Astrocyte (in vitro differentiated cells and primary cell): ENCODE results near the gene NTM. TPM values are rescaled to one million over a fixed set of nuclear protein-coding genes. Genes with fewer than 3 reads are reported as not detected.

Source experiments
- DNase-seq: peaks from one replicate; pipeline ENCODE4 v3.0.0-alpha.2; 2010; ENCODE audit warnings: low read depth
- FAIRE-seq: peaks from 2 replicates; lab custom pipeline; 2011; peaks lifted over from hg19 to GRCh38; lab: Jason Lieb, UNC
- H2AFZ ChIP-seq: 2 replicates; pipeline ENCODE4 v1.6.0; 2012; ENCODE audit warnings: low read depth, low read length, inconsistent platforms
- H3K27ac ChIP-seq: 2 replicates; pipeline ENCODE4 v1.5.1; 2011; ENCODE audit warnings: low read depth, low read length, inconsistent platforms
- H3K27me3 ChIP-seq: 2 replicates; pipeline ENCODE4 v1.6.0; 2011; ENCODE audit warnings: low read length, inconsistent platforms; ENCODE audit not compliant: insufficient read depth
- H3K36me3 ChIP-seq: 2 replicates; pipeline ENCODE4 v1.5.1; 2011; ENCODE audit warnings: low read length, inconsistent platforms; ENCODE audit not compliant: insufficient read depth
- H3K4me1 ChIP-seq: 2 replicates; pipeline ENCODE4 v1.5.1; 2011; ENCODE audit warnings: low read length, inconsistent platforms; ENCODE audit not compliant: insufficient read depth
- H3K4me2 ChIP-seq: 2 replicates; pipeline ENCODE4 v1.6.0; 2012; ENCODE audit warnings: low read length, inconsistent platforms
- H3K4me3 ChIP-seq: 2 replicates; pipeline ENCODE4 v1.5.1; 2011; ENCODE audit warnings: low read depth, mild to moderate bottlenecking, low read length, inconsistent platforms; ENCODE audit not compliant: insufficient read depth
- H3K79me2 ChIP-seq: 2 replicates; pipeline ENCODE4 v1.6.0; 2012; ENCODE audit warnings: mild to moderate bottlenecking, low read length, inconsistent platforms; ENCODE audit not compliant: insufficient read depth
- H3K9ac ChIP-seq: 2 replicates; pipeline ENCODE4 v1.6.0; 2012; ENCODE audit warnings: mild to moderate bottlenecking, low read length, inconsistent platforms
- H3K9me3 ChIP-seq: 2 replicates; pipeline ENCODE4 v1.5.1; 2012; ENCODE audit warnings: low read depth, mild to moderate bottlenecking, low read length, inconsistent platforms; ENCODE audit not compliant: insufficient read depth
- H4K20me1 ChIP-seq: 2 replicates; pipeline ENCODE4 v1.6.0; 2012; ENCODE audit warnings: low read length, inconsistent platforms; ENCODE audit not compliant: insufficient read depth
- H3K27ac Mint-ChIP-seq: one replicate; pipeline ENCODE4 v1.8.0; 2021; ENCODE audit warnings: mild to moderate bottlenecking, mixed read lengths; ENCODE audit not compliant: unreplicated experiment
- H3K27me3 Mint-ChIP-seq: one replicate; pipeline ENCODE4 v1.8.0; 2021; ENCODE audit warnings: low read depth, mixed read lengths; ENCODE audit not compliant: unreplicated experiment
- H3K36me3 Mint-ChIP-seq: one replicate; pipeline ENCODE4 v1.8.0; 2021; ENCODE audit warnings: low read depth, mixed read lengths; ENCODE audit not compliant: unreplicated experiment
- H3K4me1 Mint-ChIP-seq: one replicate; pipeline ENCODE4 v1.8.0; 2021; ENCODE audit warnings: low read depth, mixed read lengths; ENCODE audit not compliant: unreplicated experiment
- H3K4me3 Mint-ChIP-seq: one replicate; pipeline ENCODE4 v1.8.0; 2021; ENCODE audit warnings: mild to moderate bottlenecking, moderate library complexity, mixed read lengths; ENCODE audit not compliant: unreplicated experiment
- H3K9me3 Mint-ChIP-seq: one replicate; pipeline ENCODE4 v1.8.0; 2021; ENCODE audit warnings: mild to moderate bottlenecking, mixed read lengths; ENCODE audit not compliant: unreplicated experiment
- EZH2 ChIP-seq: IDR thresholded peaks from 2 replicates; pipeline ENCODE4 v1.6.1; 2012; ENCODE audit warnings: mild to moderate bottlenecking, low read length, inconsistent platforms; ENCODE audit not compliant: insufficient read depth
- total RNA-seq: library from RNA; stranded (reverse); gene quantifications from 2 replicates; pipeline ENCODE4 v1.2.1, GENCODE V29; 2021
- TF ChIP-seq, protein P1 (sequence below): IDR thresholded peaks from 2 replicates; pipeline ENCODE4 v1.5.1; 2011; ENCODE audit warnings: low read depth, mild to moderate bottlenecking, inconsistent platforms, low read length, moderate library complexity; ENCODE audit not compliant: insufficient read depth

Gene NTM
- total RNA-seq, 1 donor from 2014 or later, result 98.2 TPM

DNA sequence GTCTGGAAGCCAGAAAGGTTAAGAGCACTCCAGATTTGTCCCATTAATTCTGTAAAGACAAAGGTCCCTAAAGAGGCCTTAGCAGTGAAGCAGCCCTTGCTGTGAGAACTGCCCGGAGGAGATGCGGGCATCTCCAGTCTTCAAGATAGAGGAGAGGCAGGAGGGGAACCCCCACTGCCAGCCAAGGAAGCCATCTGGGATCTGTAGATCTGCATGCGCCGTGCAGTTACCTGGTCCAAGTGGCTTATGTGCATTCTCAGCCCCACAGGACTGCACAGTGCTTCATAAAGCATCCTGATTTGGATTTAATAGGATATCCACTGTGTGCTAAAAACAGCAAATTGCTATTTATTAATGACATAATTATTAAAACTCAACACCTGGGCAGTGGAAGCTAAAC lies 834.6 kb downstream of the NTM start:
- Mint-ChIP-seq H3K4me1 (peaks cover 17% of the 10 kb centered on the region), H3K4me3 (no peak overlapping the region), H3K27ac (no peak overlapping the region), H3K36me3 (peaks cover 2% of the 10 kb centered on the region), H3K9me3 (peaks cover 8% of the 10 kb centered on the region), H3K27me3 (no peaks in the 10 kb centered on the region)
- Histone ChIP-seq H3K9ac (no peak overlapping the region), H3K27ac (no peak overlapping the region), H3K36me3 (no peaks in the 10 kb centered on the region), H3K4me3 (no peak overlapping the region), H3K9me3 (no peaks in the 10 kb centered on the region), H3K79me2 (no peaks in the 10 kb centered on the region), H3K4me2 (no peak overlapping the region), H3K27me3 (no peaks in the 10 kb centered on the region), H3K4me1 (peaks cover 12% of the 10 kb centered on the region), H4K20me1 (peaks cover 53% of the 10 kb centered on the region), H2AFZ (no peak overlapping the region)
- no peak for FAIRE-seq
- no peak for TF ChIP-seq EZH2
- TF ChIP-seq, protein P1, sequence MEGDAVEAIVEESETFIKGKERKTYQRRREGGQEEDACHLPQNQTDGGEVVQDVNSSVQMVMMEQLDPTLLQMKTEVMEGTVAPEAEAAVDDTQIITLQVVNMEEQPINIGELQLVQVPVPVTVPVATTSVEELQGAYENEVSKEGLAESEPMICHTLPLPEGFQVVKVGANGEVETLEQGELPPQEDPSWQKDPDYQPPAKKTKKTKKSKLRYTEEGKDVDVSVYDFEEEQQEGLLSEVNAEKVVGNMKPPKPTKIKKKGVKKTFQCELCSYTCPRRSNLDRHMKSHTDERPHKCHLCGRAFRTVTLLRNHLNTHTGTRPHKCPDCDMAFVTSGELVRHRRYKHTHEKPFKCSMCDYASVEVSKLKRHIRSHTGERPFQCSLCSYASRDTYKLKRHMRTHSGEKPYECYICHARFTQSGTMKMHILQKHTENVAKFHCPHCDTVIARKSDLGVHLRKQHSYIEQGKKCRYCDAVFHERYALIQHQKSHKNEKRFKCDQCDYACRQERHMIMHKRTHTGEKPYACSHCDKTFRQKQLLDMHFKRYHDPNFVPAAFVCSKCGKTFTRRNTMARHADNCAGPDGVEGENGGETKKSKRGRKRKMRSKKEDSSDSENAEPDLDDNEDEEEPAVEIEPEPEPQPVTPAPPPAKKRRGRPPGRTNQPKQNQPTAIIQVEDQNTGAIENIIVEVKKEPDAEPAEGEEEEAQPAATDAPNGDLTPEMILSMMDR, result no peak
- DNase-seq, result no peak

DNA sequence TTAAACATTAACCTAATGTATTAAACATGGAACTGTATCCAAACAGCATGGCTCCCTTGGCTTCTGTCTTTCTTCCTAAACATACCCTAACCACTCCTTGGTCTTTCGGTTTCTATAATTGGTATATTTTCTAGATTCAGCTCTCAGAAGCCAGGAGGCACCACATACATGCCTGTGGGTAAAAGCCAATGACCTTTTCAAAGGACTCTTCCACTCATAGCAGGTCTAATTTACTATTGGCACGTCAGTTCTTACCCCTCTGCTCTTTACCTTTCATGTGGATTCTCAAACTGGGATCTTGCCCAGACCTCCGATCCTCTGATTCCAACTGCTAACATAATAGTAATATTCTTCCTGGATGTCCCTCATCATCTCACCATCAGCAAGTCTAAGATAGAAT lies 835.1 kb downstream of the NTM start:
- H4K20me1 ChIP-seq, result peaks cover 57% of the 10 kb centered on the region
- FAIRE-seq (no peak), DNase-seq (peak; percentile 75)
- H3K27ac Mint-ChIP-seq, result no peak overlapping the region
- peaks cover 17% of the 10 kb centered on the region for H3K4me1 Mint-ChIP-seq
- H3K27ac ChIP-seq, result no peak overlapping the region
- H3K4me2 ChIP-seq, result no peak overlapping the region
- H3K27me3 ChIP-seq, result no peaks in the 10 kb centered on the region
- peaks cover 12% of the 10 kb centered on the region for H3K4me1 ChIP-seq
- peaks cover 2% of the 10 kb centered on the region for H3K36me3 Mint-ChIP-seq
- H2AFZ ChIP-seq, result no peak overlapping the region
- no peaks in the 10 kb centered on the region for H3K79me2 ChIP-seq
- no peak overlapping the region for H3K9ac ChIP-seq
- TF ChIP-seq, protein P1, result no peak
- no peak for TF ChIP-seq EZH2
- no peak overlapping the region for H3K4me3 ChIP-seq
- H3K27me3 Mint-ChIP-seq, result no peaks in the 10 kb centered on the region
- no peaks in the 10 kb centered on the region for H3K36me3 ChIP-seq
- H3K4me3 Mint-ChIP-seq, result no peak overlapping the region
- peaks cover 8% of the 10 kb centered on the region for H3K9me3 Mint-ChIP-seq
- H3K9me3 ChIP-seq, result no peaks in the 10 kb centered on the region

DNA sequence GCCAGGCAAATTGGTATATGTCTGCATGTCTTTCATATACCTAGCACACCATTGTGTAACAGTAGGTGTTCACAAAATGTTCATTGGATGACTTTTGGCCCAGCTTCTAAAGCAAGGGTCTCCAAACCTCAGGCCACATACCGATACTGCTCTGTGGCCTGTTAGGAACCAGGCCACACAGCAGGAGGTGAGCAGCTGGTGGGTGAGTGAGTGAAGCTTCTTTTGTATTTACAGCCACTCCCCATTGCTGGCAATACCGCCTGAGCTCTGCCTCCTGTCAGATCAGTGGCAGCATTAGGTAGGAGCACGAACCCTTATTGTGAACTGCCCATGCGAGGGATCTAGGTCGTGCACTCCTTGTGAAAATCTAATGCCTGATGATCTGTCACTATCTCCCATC lies 836.6 kb downstream of the NTM start:
- Mint-ChIP-seq H3K27ac (no peak overlapping the region), H3K4me3 (no peak overlapping the region), H3K27me3 (no peaks in the 10 kb centered on the region), H3K36me3 (peaks cover 2% of the 10 kb centered on the region), H3K4me1 (peaks cover 15% of the 10 kb centered on the region), H3K9me3 (peaks cover 8% of the 10 kb centered on the region)
- peaks cover 5% of the 10 kb centered on the region for H3K36me3 ChIP-seq
- FAIRE-seq, result no peak
- H3K79me2 ChIP-seq, result no peaks in the 10 kb centered on the region
- no peak for DNase-seq
- TF ChIP-seq, protein P1, result no peak
- no peak for TF ChIP-seq EZH2
- H2AFZ ChIP-seq, result no peak overlapping the region
- H4K20me1 ChIP-seq, result peaks cover 56% of the 10 kb centered on the region
- no peak overlapping the region for H3K4me3 ChIP-seq
- H3K27ac ChIP-seq, result no peak overlapping the region
- no peaks in the 10 kb centered on the region for H3K9me3 ChIP-seq
- H3K4me2 ChIP-seq, result no peak overlapping the region
- H3K9ac ChIP-seq, result no peak overlapping the region
- no peaks in the 10 kb centered on the region for H3K27me3 ChIP-seq
- H3K4me1 ChIP-seq, result peaks cover 11% of the 10 kb centered on the region
